Measurements from ENCODE around the gene EPC2.

DNA sequence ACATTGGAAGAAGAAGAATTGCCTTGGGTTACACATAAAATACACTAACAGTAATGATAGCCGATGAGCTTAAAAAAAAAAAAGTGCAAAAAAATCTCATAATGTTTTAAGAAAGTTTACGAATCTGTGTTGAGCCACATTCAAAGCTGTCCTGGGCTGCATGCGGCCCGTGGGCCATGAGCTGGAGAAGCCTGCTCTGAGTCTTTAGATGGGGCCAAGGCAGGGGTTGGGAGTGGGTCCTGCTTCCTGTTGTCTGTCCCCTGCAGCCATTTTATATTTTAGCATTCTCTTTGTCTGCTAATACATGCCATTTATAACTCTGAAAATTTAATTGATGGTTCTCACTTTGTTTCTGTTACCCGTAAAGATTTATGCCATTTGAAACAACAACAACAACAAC is 93.2 kb downstream of the EPC2 start:
- TF ChIP-seq, protein P1, sequence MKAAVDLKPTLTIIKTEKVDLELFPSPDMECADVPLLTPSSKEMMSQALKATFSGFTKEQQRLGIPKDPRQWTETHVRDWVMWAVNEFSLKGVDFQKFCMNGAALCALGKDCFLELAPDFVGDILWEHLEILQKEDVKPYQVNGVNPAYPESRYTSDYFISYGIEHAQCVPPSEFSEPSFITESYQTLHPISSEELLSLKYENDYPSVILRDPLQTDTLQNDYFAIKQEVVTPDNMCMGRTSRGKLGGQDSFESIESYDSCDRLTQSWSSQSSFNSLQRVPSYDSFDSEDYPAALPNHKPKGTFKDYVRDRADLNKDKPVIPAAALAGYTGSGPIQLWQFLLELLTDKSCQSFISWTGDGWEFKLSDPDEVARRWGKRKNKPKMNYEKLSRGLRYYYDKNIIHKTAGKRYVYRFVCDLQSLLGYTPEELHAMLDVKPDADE (IDR thresholded peaks at IDR 0.05) = no peak
- TF ChIP-seq, protein P2, sequence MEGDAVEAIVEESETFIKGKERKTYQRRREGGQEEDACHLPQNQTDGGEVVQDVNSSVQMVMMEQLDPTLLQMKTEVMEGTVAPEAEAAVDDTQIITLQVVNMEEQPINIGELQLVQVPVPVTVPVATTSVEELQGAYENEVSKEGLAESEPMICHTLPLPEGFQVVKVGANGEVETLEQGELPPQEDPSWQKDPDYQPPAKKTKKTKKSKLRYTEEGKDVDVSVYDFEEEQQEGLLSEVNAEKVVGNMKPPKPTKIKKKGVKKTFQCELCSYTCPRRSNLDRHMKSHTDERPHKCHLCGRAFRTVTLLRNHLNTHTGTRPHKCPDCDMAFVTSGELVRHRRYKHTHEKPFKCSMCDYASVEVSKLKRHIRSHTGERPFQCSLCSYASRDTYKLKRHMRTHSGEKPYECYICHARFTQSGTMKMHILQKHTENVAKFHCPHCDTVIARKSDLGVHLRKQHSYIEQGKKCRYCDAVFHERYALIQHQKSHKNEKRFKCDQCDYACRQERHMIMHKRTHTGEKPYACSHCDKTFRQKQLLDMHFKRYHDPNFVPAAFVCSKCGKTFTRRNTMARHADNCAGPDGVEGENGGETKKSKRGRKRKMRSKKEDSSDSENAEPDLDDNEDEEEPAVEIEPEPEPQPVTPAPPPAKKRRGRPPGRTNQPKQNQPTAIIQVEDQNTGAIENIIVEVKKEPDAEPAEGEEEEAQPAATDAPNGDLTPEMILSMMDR (conservative IDR thresholded peaks at IDR 0.05; ENCODE audit: low read depth in 2 of 2) = no peak
- TF ChIP-seq EZH2phosphoT487 (IDR thresholded peaks at IDR 0.05; ENCODE audit: unreplicated experiment) = no peak
- no peak for TF ChIP-seq NANOG (IDR thresholded peaks at IDR 0.05; ENCODE audit: borderline replicate concordance)
- TF ChIP-seq ZNF331 (CRISPR knock-in tag; IDR thresholded peaks at IDR 0.05; ENCODE audit: low read depth) = no peak
- TF ChIP-seq EZH2 (IDR thresholded peaks at IDR 0.05; ENCODE audit: low read depth, unreplicated experiment) = no peak
- no peak for TF ChIP-seq POLR2AphosphoS5 (IDR thresholded peaks at IDR 0.05; ENCODE audit: low read depth)
- TF ChIP-seq CREB1 (CRISPR knock-in tag; IDR thresholded peaks at IDR 0.05; ENCODE audit: low read depth) = no peak
- TF ChIP-seq, protein P3, sequence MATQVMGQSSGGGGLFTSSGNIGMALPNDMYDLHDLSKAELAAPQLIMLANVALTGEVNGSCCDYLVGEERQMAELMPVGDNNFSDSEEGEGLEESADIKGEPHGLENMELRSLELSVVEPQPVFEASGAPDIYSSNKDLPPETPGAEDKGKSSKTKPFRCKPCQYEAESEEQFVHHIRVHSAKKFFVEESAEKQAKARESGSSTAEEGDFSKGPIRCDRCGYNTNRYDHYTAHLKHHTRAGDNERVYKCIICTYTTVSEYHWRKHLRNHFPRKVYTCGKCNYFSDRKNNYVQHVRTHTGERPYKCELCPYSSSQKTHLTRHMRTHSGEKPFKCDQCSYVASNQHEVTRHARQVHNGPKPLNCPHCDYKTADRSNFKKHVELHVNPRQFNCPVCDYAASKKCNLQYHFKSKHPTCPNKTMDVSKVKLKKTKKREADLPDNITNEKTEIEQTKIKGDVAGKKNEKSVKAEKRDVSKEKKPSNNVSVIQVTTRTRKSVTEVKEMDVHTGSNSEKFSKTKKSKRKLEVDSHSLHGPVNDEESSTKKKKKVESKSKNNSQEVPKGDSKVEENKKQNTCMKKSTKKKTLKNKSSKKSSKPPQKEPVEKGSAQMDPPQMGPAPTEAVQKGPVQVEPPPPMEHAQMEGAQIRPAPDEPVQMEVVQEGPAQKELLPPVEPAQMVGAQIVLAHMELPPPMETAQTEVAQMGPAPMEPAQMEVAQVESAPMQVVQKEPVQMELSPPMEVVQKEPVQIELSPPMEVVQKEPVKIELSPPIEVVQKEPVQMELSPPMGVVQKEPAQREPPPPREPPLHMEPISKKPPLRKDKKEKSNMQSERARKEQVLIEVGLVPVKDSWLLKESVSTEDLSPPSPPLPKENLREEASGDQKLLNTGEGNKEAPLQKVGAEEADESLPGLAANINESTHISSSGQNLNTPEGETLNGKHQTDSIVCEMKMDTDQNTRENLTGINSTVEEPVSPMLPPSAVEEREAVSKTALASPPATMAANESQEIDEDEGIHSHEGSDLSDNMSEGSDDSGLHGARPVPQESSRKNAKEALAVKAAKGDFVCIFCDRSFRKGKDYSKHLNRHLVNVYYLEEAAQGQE (IDR thresholded peaks at IDR 0.05; ENCODE audit: unreplicated experiment) = no peak
- TF ChIP-seq JUNB (IDR thresholded peaks at IDR 0.05; ENCODE audit: unreplicated experiment) = no peak
- TF ChIP-seq, protein P4, sequence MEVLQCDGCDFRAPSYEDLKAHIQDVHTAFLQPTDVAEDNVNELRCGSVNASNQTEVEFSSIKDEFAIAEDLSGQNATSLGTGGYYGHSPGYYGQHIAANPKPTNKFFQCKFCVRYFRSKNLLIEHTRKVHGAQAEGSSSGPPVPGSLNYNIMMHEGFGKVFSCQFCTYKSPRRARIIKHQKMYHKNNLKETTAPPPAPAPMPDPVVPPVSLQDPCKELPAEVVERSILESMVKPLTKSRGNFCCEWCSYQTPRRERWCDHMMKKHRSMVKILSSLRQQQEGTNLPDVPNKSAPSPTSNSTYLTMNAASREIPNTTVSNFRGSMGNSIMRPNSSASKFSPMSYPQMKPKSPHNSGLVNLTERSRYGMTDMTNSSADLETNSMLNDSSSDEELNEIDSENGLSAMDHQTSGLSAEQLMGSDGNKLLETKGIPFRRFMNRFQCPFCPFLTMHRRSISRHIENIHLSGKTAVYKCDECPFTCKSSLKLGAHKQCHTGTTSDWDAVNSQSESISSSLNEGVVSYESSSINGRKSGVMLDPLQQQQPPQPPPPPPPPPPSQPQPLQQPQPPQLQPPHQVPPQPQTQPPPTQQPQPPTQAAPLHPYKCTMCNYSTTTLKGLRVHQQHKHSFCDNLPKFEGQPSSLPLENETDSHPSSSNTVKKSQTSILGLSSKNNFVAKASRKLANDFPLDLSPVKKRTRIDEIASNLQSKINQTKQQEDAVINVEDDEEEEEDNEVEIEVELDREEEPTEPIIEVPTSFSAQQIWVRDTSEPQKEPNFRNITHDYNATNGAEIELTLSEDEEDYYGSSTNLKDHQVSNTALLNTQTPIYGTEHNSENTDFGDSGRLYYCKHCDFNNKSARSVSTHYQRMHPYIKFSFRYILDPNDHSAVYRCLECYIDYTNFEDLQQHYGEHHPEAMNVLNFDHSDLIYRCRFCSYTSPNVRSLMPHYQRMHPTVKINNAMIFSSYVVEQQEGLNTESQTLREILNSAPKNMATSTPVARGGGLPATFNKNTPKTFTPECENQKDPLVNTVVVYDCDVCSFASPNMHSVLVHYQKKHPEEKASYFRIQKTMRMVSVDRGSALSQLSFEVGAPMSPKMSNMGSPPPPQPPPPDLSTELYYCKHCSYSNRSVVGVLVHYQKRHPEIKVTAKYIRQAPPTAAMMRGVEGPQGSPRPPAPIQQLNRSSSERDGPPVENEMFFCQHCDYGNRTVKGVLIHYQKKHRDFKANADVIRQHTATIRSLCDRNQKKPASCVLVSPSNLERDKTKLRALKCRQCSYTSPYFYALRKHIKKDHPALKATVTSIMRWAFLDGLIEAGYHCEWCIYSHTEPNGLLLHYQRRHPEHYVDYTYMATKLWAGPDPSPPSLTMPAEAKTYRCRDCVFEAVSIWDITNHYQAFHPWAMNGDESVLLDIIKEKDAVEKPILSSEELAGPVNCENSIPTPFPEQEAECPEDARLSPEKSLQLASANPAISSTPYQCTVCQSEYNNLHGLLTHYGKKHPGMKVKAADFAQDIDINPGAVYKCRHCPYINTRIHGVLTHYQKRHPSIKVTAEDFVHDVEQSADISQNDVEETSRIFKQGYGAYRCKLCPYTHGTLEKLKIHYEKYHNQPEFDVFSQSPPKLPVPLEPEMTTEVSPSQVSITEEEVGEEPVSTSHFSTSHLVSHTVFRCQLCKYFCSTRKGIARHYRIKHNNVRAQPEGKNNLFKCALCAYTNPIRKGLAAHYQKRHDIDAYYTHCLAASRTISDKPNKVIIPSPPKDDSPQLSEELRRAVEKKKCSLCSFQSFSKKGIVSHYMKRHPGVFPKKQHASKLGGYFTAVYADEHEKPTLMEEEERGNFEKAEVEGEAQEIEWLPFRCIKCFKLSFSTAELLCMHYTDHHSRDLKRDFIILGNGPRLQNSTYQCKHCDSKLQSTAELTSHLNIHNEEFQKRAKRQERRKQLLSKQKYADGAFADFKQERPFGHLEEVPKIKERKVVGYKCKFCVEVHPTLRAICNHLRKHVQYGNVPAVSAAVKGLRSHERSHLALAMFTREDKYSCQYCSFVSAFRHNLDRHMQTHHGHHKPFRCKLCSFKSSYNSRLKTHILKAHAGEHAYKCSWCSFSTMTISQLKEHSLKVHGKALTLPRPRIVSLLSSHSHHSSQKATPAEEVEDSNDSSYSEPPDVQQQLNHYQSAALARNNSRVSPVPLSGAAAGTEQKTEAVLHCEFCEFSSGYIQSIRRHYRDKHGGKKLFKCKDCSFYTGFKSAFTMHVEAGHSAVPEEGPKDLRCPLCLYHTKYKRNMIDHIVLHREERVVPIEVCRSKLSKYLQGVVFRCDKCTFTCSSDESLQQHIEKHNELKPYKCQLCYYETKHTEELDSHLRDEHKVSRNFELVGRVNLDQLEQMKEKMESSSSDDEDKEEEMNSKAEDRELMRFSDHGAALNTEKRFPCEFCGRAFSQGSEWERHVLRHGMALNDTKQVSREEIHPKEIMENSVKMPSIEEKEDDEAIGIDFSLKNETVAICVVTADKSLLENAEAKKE (CRISPR knock-in tag; IDR thresholded peaks at IDR 0.05) = no peak
- TF ChIP-seq STAT1 (IDR thresholded peaks at IDR 0.05; ENCODE audit: unreplicated experiment) = no peak
- TF ChIP-seq ZNF114 (CRISPR knock-in tag; IDR thresholded peaks at IDR 0.05) = no peak

Measured in GM23338 (cell line).